HG03457 (cell line): Measurements from ENCODE around the gene HAUS5.
"Not testable (repeated sequence)": the region's sequence is repeated elsewhere in the genome, so short reads cannot be mapped to it uniquely, and the experiment has no call there.

Experiments used
- ATAC-seq: cut with Tn5 transposase; IDR thresholded peaks from one replicate; pipeline ENCODE4 v1.9.1; 2021; ENCODE audit warnings: moderate number of reproducible peaks; ENCODE audit not compliant: unreplicated experiment

Gene HAUS5

DNA sequence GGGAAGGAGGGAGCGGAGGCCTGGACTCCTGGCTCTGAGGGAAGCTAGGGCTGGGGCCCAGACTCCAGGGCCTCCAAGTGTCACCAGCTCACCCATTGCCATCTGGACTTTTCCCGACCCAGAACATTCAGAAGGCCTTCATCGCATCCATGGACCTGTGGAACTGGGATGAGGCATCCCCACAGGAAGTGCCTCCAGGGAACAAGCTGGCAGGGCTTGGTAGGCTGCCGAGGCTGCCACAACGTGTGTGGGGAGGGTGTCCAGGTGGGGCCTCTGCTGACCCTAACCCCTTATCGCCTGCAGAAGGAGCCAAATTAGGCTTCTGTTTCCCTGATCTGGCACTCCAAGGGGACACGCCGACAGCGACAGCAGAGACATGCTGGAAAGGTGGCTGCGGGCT is 29.8 kb downstream of the HAUS5 start:
- ATAC-seq, result no peak

DNA sequence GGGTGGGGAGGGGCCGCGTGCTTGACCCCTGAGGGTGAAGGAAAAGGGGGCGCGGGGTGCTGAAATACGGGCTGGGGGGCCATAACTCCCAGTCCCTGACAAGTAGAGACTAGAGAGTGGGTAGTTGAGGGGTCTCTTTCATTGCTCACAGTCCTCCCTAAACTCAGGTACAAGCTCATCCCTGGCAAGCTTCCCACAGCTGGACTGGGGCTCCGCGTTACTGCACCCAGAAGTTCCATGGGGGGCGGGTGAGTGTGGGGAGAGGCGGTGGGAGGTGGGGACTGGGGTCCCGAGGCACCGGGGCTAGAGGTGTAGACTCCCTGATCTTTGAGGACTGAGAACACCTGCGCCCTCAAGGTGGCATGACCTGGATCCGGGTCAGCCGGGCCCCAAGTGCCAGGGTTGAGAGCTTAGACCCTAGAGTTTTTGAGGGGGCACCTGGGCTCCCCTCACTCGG is 30.3 kb downstream of the HAUS5 start:
- no peak for ATAC-seq

DNA sequence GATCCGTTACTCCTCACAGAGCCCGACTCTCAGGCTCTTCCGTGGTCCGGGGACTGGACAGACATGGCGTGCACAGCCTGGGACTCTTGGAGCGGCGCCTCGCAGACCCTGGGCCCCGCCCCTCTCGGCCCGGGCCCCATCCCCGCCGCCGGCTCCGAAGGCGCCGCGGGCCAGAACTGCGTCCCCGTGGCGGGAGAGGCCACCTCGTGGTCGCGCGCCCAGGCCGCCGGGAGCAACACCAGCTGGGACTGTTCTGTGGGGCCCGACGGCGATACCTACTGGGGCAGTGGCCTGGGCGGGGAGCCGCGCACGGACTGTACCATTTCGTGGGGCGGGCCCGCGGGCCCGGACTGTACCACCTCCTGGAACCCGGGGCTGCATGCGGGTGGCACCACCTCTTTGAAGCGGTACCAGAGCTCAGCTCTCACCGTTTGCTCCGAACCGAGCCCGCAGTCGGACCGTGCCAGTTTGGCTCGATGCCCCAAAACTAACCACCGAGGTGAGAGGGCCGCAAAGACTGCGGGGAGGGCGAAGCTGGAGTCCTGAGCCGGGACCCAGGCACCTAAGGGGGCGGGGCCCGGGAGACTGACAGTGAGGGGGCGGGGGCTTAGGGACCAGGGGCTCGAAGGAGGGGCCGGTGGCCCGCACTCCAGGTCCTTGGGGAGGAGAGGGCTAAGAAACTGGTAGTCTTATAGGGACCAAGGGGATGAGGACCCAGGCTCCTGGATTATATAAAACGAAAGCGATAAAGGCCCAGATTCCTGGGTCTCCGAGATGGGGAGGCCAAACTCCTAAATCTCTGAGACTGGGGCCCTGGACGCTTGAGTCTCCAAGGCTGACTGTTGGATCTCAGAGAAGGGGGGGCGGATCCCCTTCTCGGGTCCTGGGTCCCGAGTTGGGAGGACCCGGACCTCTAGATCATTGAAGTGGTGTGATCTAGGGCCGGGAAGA is 31.0 kb downstream of the HAUS5 start:
- no peak for ATAC-seq

DNA sequence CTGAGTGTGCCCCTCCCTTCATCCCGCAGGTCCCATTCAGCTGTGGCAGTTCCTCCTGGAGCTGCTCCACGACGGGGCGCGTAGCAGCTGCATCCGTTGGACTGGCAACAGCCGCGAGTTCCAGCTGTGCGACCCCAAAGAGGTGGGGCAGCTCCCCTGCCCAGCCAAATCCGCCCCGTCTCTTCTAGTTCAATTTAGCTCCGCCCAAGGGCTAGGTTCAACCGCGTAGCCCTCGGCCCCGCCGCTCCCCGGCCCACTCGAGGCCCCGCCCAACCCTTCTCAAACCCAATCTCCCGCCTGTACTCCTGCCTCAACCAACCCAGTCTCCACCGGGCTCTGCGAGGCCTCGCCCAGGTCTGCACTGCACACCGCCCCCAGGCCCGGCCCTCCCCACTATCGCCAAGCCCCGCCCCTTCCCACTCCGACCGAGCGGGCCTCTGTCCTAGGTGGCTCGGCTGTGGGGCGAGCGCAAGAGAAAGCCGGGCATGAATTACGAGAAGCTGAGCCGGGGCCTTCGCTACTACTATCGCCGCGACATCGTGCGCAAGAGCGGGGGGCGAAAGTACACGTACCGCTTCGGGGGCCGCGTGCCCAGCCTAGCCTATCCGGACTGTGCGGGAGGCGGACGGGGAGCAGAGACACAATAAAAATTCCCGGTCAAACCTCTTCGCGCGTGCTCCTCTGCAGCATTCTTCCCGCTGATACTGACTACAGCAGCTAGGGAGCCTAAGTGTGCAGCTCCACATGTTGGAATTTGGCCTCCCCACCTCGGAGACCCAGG is 31.9 kb downstream of the HAUS5 start:
- peak; percentile 46 for ATAC-seq

DNA sequence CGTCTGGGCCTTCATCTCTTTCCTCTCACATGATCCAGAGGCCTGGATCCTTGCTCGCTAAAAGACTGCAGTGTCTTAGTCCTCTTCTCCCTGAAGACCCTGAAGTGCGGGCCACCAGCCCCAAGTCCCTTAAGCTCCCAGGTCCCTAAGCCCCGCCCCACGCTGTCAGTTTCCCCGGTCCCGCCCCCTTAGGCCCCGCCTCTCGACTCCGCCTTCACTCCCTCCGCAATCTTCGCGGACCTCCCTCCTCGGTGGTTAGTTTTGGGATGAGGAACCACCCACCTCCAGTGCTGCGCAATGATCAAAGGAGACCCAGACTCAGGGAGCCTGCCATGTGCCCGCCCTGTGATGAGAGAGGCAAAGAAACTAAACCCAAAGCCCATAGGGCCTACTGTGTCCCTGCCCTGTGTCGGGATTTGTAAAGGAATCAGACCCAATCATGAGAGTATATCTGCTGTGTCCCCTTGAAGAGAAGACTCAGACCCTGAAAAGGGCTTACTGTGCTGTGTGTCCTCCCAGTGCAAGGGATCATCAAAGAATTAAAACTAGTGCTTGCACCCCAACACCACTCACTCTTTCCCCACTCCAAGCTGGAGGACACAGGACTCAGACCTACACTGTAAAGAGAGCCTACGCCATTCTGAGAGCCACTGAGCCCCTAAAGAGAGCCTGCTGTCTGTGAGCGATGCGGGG is 32.6 kb downstream of the HAUS5 start:
- no peak for ATAC-seq

DNA sequence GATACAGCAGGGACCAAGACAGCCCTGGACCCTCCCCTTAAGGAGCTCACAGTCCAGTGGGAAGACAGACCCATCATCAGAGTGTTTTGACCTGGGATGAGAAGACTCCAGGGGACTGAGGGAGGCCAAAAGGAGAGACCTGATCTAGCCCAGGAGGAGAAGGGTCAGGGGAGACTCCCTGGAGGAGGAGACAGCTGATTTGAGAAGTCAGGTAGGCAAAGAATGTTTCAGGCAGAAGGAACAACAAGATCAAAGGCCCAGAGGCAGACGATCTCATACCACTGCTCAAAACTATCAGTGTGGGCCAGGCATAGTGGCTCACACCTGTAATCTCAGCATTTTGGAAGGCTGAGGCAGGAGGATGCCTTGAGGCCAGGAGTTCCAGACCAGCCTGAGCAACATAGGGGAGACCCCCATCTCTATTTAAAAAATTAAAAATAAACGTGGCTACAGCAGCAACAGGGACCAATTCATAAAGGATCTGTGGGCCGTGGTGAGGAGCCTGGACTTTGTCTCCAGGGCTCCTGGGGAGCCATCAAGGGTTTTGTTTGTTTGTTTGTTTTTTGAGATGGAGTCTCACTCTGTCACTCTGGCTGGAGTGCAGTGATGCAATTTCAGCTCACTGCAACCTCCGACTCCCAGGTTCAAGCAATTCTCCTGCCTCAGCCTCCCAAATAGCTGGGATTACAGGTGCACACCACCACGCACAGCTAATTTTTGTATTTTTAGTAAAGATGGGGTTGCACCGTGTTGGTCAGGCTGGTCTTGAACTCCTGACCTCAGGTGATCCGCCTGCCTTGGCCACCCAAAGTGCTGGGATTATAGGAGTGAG is 33.4 kb downstream of the HAUS5 start:
- no peak for ATAC-seq

DNA sequence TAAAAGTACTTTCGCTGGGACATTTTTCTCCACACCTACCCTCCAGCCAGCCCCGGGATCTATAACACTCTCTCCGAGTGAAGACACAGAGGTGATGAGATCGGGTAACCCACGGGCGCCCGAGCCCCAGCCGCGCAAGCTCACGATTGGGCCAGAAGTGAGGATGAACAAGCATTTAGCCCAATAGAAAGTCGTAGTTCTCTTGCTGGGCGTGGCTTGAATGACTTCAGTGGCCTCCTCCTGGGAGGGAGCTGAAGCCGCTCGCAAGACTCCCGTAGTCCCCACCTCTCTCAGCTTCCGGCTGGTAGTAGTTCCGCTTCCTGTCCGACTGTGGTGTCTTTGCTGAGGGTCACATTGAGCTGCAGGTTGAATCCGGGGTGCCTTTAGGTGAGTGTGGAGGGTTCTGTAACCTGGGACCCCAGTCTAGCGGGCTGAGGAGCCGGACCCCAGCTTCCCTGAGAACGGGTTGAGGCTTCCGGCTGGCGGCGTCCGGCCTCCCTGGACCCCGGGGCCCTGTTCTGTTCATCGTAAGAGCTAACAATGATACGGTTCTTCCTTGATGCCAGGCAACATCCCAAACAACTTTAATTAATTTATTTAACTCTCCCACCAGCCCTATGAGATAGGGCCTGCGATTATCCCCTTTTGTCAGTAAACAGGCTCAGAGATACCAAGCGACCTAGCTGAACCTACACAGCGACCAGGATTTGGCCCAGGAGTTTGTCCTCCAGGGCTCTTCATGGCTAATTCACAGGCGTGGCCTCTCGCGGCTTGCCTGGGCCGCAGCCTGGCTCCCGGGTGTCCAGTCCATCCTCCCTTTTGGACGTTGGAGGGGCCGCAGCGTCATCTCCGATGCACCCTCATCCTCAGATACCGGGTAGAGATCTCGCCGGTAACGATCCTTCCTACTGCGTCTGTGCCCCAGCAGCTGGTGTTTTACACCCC is 35.8 kb downstream of the HAUS5 start, which contains the start of gene COX6B1:
Gene COX6B1, plus strand, starts transcription at position 307 of the 945 bp plus-strand sequence. CDS start 2,921 bp downstream, outside the sequence.
- peak; percentile 45 for ATAC-seq

DNA sequence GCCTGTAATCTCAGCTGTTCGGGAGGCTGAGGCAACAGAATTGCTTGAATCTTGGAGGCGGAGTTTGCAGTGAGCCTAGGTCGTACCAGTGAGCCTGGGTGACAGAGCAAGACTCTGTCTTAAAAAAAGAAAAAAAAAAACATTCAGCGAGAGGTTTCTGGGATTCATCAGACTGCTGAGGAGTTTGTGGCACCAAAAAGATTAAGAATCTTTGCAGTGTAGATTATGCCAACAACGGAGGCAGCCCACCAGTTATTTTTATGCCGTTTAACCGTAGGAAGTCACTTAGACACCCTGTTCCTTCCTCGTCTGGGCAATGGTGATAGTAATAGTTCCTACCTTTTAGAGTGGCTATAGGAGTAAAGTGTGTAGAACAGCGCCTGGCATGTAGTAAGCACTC is 38.0 kb downstream of the HAUS5 start:
- ATAC-seq, result no peak

DNA sequence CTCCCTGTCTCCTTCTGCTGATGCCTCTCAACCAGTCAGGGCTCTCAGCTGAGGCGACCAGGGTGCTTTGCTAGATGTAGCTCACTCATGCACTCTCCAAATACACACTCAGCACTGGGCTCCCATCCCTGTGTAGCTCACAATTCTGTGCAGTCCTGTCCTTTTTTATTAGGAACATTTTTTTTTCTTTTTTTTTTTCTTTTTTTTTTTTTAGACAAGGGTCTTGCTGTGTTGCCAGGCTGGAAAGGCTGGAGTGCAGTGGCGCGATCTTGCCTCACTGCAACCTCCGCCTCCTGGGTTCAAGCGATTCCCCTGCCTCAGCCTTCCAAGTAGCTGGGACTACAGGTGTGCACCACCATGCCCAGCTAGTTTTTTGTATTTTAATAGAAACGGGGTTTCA is 42.3 kb downstream of the HAUS5 start:
- ATAC-seq, result not testable (repeated sequence)

DNA sequence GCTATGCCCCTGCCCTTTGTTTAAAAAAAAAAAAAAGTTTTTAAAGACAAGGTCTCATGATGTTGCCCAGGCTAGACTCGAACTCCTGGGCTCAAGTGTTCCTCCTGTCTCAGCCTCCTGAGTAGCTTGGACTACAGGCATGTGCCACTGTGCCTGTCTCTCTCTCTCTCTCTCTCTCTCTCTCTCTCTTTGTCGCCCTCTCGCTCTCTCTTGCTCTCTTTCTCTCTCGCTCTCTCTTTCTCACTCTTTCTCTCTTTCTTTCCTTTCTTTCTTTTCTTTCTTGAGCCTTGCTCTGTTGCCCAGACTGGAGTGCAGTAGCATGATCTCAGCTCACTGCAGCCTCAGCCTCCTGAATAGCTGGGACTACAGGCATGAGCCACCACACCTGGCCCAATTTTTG is 43.1 kb downstream of the HAUS5 start:
- no peak for ATAC-seq

DNA sequence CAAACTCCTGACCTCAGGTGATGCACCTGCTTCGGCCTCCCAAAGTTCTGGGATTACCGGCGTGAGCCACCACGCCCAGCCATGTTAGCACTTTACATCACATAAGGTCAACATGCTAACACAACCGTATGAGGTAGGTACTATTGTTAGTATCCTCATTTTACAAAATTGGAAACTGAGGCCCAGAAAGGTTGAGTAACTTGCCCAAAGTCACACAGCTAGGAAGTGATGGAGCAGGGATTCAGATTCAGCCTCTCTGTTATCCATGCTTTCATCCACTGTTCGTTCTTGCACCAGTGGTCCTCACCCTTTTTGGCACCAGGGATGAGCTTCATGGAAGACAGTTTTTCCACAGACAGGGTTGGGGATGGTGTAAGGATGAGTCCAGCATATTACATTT is 44.2 kb downstream of the HAUS5 start:
- ATAC-seq, result no peak

DNA sequence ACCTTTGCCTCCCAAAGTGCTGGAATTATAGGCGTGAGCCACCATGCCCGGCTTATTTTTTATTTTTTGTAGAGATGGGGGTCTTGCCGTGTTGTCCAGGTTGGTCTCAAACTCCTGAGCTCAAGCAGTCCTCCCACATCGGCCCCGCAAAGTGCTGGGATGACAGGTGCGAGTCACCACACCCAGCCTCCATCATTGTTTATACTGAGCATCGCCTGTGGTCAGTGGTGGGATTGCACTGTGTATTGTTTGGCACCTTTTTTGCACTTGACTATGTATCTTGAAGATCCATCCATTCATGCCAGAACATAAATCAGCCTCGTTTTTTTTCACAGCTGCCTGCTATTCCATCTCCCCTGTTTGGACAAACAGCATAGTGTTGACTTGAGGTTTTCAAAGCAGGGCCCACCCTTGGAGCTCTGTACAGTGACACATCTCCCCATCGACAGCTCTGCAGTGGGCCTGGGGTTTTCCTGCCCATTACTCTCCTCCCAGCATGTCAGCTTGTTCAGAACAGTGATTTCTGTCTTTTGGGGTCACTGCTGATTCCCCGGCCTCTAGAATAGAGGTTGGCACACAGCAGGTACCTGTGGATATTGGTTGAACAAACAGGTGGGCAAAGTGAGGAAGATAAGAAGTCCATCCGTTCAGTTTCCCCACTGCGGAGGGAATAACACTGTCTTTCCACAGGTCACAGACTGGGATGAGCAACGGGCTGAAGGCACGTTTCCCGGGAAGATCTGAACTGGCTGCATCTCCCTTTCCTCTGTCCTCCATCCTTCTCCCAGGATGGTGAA is 45.6 kb downstream of the HAUS5 start:
- no peak for ATAC-seq

DNA sequence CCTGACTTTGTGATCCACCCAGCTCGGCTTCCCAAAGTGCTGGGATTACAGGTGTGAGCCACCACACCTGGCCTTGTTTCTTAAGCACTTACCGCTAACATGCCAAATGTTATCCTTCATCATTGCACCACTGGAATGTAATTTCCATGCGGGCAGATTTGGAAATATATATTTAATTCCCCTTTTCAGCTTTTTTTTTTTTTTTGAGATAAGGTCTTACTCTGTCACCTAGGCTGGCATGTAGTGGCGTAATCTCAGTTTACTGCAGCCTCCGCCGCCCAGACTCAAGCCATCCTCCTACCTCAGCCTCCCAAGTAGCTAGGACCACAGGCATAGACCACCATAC is 49.4 kb downstream of the HAUS5 start:
- no peak for ATAC-seq

DNA sequence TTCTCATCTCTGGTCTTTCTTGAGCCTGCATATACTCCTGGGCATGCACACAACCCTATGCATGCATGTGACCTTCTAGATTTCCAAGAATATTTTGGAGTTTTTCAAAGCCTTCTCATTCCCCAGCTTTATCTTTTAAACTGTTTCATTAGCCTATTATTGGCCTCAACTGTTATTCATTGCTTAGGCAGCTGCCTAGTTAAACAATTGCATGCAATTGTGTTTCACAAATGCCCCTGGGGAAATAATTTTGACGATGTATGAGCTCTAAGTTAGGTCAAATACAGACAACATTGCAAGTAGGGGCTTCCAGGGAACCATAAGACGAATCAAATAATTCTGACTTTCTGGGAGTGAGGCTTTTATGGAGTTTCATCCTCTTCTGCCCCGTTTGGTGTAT is 51.4 kb downstream of the HAUS5 start:
- no peak for ATAC-seq

DNA sequence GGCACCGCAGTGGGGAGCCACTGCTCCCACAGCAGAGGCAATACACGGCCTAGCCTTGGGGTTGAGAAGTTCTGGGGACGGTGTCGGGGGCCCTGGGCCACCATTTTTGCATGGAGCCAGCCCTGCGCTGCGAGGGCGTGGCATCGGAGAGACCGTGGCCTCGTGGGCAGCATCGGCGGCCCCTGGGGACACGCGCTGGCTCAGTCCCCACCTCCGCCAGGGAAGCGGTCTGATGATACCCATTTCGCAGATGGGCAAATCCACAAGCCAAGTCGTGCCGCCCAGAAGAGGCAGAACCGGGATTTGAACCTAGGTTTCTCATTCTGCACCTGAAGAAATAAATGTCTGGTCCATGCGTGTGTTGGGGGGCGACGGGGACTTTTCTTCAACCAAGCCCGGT is 52.6 kb downstream of the HAUS5 start:
- ATAC-seq, result no peak

DNA sequence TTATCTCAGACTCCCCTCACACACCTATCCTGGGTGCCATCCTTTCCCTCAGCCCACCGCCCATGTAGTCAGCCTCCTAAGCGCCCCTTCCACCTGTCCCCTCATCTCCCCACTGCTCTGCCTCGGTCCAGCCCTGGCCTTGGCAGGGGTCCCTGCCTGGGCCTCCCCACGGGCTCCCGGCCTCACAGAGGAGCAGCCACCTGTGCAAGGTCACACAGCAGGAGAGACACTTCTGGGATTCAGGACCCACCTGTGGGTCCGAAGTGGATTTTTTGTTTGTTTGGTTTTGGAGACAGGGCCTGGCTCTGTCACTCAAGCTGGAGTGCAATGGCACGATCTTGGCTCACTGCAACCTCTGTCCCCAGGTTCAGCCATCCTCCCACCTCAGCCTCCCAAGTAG is 53.1 kb downstream of the HAUS5 start:
- ATAC-seq, result no peak

DNA sequence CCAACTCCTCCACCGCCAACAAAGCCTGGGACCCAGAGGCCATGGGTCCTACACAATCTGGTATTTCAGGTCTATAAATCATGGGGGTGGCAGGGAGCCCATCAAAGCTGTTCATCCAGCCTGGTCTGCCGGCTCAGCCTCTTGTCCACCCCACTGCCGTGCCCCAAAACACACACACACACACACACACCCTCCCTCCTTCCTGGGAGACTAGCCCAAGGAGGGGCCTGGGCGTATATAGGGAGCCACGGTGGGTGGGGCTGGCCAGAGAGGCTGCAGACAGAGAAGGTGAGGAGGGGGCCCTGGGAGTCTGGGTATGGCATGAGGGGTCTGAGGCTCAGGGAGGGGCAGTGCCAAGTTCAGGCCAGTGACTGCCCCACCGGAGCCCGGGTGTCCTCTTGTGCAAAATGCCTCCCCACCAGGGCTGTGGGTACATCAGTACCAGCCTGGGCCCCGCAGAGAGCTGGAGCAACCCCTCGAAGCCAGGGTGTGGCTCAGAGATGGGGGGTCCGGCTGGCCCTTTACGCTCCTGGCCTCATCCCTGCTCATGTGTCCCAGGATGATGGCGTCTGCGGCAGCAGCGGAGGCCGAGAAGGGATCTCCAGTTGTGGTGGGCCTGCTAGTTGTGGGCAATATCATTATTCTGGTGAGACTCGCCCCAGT is 53.8 kb downstream of the HAUS5 start, which contains the start of gene UPK1A:
Gene UPK1A, plus strand, starts transcription at position 267 of the 663 bp plus-strand sequence. Its CDS starts 296 bp downstream, at position 563.
- ATAC-seq, result no peak

DNA sequence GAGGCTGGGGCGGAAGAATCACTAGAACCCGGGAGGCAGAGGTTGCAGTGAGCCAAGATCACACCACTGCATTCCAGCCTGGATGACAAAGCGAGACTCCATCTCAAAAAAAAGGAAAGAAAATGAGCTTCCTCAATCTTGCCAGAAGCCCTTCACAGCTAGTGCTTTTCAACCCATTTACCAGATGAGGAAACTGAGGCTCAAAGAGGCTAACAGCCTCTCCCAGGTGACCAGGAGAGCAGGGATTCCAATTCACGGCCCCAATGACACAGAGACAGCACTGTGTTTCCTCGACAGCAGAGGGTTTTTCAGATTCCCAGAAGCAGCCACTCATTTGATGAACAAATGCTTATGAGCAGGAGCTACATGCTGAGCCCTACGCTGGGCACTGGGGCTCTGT is 57.0 kb downstream of the HAUS5 start:
- ATAC-seq, result no peak
